ENCODE data around the gene ENPP3.
"Not testable (repeated sequence)": the region's sequence is repeated elsewhere in the genome, so short reads cannot be mapped to it uniquely, and the experiment has no call there.

The ENPP3 gene

DNA sequence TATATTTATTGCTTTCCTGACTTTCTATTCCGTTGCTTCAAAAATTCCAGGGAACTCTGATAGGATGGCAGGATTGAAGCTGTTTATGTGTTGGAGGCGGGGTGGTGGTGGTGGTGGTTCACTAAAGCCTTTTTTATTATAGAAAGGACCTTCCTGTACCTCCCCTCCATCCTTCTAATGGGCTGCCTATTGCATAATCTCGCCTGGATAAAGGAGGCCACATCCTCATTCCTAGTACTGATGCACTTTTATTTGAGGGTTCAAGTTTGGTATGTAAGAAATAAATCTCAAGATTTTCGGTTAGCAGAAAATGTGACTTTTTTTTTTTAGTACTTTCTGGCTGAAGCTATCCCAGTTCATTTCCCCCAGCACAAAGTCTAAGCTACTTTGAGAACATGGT lies 92.4 kb downstream of the ENPP3 start:
- DNase-seq = no peak
- intact Hi-C loops (cut with DNase I) = no loop called here

- no peak for DNase-seq
- intact Hi-C loops (cut with DNase I) = no loop called here
These were observed 93.2 kb downstream of the ENPP3 start for GRCh38 chr6:131730264-131730663.

- no peak for DNase-seq
- intact Hi-C loops (cut with DNase I) = no loop called here
These were observed 94.1 kb downstream of the ENPP3 start for GRCh38 chr6:131731224-131731623.

GRCh38 chr6:131733376-131734016 lies 96.4 kb downstream of the ENPP3 start:
- intact Hi-C loops (cut with DNase I) = no loop called here
- DNase-seq = peak in 8 of 10 donors; percentile 26 to 90 (median 58)

GRCh38 chr6:131736003-131736596 lies 99.0 kb downstream of the ENPP3 start:
- intact Hi-C loops (cut with DNase I) = no loop called here
- no peak for DNase-seq

DNA sequence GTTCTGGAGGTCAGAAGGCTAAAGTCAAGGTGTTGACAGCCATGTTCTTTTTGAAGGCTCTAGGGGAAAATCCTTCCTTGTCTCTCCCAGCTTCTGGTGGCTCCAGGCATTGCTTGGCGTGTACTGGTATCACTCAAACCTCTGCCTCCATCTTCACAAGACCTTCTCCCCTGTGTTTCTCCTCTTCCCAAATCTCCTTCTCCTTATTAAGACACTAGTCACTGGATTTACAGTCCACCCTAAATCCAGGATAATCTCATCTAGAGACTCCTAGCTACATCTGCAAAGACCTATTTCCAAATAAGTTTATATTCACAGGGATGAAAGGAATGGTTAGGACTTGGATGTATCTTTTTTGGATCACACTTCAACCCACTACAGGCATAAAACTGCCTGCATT lies 99.7 kb downstream of the ENPP3 start:
- DNase-seq = no peak
- intact Hi-C loops (cut with DNase I) = no loop called here

DNA sequence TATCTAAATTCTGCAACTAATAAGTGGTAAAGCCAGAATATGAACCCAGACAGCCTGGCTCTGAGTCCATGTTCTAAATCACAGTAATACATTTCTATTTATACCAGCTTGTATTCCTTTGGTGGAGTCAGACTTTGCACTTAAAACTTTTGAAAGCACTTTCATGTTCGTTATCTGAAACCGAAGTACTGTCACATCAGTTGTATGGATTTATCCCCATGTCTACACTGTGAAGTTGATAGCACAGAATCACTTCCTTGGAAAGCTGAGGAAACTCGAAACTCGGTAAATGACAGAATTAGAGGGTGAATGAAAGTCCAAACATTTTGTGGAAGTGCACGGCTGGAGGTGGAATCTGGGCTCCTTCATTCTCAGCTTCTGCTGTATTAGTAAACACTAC lies 102.0 kb downstream of the ENPP3 start:
- DNase-seq = no peak
- intact Hi-C loops (cut with DNase I) = no loop called here

DNA sequence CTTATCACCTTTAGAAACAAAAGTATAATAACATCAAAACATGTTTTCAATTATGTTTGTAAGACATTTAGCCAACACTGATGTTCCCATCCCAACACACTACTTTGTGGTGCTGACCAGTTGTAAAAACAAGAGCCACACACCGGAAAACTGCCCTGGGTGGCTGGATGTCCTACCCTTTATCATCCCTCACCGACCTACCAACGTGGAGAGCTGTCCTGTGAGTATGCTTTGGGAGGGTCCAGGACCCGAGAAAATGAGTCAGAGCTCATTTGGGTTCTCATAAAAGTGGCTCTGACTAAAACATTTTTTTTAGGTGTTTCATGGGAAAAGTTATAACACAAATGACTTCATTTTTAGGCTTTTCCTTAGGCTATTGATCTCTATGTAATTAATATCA lies 103.1 kb downstream of the ENPP3 start:
- intact Hi-C loops (cut with DNase I) = no loop called here
- DNase-seq = no peak

- intact Hi-C loops (cut with DNase I) = no loop called here
- no peak for DNase-seq
These were observed 104.7 kb downstream of the ENPP3 start for GRCh38 chr6:131741688-131742393.

DNA sequence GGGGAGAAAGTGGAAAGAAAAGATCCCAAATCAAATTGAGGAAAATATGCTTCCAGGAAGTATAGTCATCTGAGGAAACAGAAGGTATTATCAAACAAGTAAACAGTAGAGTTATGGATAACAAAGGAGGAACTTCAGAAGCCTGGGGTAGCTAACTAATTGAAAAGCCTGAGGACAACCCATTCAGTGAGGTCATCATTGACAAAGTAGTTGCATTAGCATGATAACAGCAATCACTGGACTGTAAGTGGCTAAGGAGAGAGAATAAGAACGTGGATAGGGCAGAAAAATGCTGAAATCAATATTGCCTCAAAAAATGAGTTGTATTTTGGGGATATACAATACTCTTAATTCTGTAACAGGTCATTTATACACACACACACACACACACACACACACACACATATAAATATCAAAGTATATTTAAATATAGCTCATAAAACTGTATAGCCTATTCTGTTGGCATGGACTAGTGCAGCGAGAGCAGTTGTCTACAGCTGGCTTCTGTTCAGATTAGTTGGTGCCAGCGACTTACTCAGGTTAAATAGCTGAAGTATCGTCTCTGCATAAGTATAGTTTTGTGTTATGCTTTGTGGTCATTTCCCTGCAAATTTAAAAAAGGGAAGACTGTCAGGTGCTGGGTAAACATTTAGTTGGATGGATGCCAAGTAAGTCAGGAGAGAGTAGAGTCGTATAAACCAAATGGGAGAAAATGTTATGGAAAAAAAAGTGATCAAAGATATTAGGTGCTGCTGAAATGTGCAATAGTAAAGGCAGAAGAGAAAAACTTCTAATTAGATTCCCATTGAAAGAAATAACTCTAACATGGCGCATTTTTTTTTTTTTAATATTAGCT lies 107.6 kb downstream of the ENPP3 start:
- intact Hi-C loops (cut with DNase I) = no loop called here
- no peak for DNase-seq

GRCh38 chr6:131745476-131745875 lies 108.4 kb downstream of the ENPP3 start:
- intact Hi-C loops (cut with DNase I) = no loop called here
- no peak for DNase-seq

GRCh38 chr6:131747821-131748353 lies 110.8 kb downstream of the ENPP3 start:
- intact Hi-C loops (cut with DNase I) = no loop called here
- no peak for DNase-seq

- intact Hi-C loops (cut with DNase I) = no loop called here
These were observed 111.9 kb downstream of the ENPP3 start for GRCh38 chr6:131749023-131749422.

GRCh38 chr6:131751012-131751715 lies 114.1 kb downstream of the ENPP3 start:
- intact Hi-C loops (cut with DNase I); DNase-seq: not testable (repeated sequence)

More at GRCh38 chr6:131749023-131749422, 111.9 kb downstream of the ENPP3 start:
- DNase-seq = no peak

DNA sequence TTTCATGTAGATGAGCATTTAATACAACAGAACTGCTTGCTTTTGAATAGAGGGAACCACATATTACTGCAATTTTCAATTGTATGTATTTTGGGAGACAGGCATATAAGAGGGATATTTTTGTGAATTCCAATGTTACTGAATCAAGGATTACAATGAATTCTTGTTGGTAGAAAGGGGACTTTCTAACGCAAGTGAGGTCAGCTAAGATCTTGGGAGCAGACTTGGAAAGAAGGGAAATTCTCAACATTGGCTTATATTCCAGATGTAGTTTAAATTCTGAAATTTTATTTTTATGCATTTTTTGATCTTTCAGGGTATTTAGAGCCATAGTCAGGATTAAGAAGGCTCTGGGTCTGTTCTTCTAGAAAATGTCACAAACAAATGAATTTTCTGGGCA lies 117.0 kb downstream of the ENPP3 start:
- DNase-seq = no peak
- intact Hi-C loops (cut with DNase I) = no loop called here

GRCh38 chr6:131754715-131755567 lies 117.8 kb downstream of the ENPP3 start:
- intact Hi-C loops (cut with DNase I) = no loop called here
- DNase-seq = no peak

DNA sequence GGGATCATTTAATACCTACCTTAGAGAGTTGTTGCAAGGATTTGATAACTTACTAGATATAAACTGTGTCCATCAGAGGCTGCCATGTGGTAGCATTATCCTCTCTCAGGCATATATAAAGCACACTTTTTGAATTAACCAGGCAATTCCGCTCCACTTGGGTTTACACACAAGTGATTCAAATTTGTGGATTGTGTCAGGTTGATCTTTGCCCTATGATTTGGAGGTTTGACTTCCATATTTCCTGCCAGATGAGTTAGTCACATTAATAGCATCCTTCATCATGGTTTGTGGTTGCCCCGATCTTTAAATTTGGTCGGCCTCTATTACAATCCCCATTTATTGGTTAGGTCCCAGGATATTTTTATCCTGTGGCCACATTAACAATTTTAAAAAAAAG lies 118.5 kb downstream of the ENPP3 start:
- intact Hi-C loops (cut with DNase I) = no loop called here
- no peak for DNase-seq

DNA sequence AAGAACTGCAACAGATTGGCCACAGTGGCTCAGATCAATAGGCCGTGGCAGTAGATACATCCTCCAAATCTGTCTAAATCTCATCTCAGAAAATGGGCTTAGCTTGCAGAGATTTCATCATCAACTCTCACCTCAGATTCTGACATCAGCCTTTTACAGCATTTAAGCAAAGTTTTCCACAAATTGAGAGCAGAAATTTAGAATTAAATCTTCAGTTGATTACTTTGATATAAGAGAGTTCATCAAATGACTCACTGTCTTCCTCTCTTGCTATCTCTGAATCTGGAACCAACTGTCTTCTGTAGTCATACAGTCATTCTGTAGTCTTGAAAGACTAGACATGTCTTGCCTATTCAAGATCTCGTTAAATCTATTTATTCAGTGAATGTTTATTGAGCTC lies 118.9 kb downstream of the ENPP3 start:
- intact Hi-C loops (cut with DNase I) = no loop called here
- no peak for DNase-seq

DNA sequence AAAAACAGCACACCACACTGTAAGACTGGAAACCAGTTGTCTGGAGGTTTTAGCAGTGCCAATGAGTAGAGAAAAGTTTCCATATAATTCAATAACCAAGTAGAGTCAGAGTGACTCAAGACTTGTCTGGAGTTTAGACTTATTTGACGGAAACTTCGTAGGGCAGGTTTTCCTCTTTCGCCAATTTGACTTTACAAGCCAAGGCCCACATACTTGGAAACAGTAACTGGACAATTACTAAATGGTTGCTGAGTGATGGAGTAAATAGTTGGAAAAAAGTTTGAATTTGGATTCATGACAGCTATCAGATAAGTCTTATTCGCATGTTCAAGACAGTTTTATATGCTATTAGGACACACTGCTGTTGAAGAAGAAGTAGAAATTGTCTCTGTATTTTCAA lies 121.8 kb downstream of the ENPP3 start:
- intact Hi-C loops (cut with DNase I) = no loop called here
- DNase-seq = no peak

Measured in posterior cingulate gyrus (tissue), 11 donors.